ENCODE results near the gene AKAP8L.

Gene AKAP8L

GRCh38 chr19:15445807-15446376 is 27.1 kb upstream of the AKAP8L start:
- Histone ChIP-seq H3K4me3 (ENCODE audit: low read depth, low read length) (no peak overlapping the region), H3K36me3 (ENCODE audit: control insufficient read depth, insufficient read depth, low read length) (no peaks in the 10 kb centered on the region), H3K27me3 (ENCODE audit: control insufficient read depth, insufficient read depth, low read length) (no peaks in the 10 kb centered on the region), H3K9me3 (ENCODE audit: control insufficient read depth, insufficient read depth, low read length) (no peaks in the 10 kb centered on the region), H3K9ac (ENCODE audit: low read depth, low read length) (no peak overlapping the region), H3K4me1 (ENCODE audit: control insufficient read depth, insufficient read depth, low read length) (peaks cover 4% of the 10 kb centered on the region)

GRCh38 chr19:15445227-15445605 is 26.4 kb upstream of the AKAP8L start:
- Histone ChIP-seq H3K4me3 (ENCODE audit: low read depth, low read length) (no peak overlapping the region), H3K36me3 (ENCODE audit: control insufficient read depth, insufficient read depth, low read length) (no peaks in the 10 kb centered on the region), H3K4me1 (ENCODE audit: control insufficient read depth, insufficient read depth, low read length) (peaks cover 4% of the 10 kb centered on the region), H3K27me3 (ENCODE audit: control insufficient read depth, insufficient read depth, low read length) (no peaks in the 10 kb centered on the region), H3K9me3 (ENCODE audit: control insufficient read depth, insufficient read depth, low read length) (no peaks in the 10 kb centered on the region), H3K9ac (ENCODE audit: low read depth, low read length) (no peak overlapping the region)

- Histone ChIP-seq H3K4me1 (ENCODE audit: control insufficient read depth, insufficient read depth, low read length) (peaks cover 4% of the 10 kb centered on the region), H3K9me3 (ENCODE audit: control insufficient read depth, insufficient read depth, low read length) (no peaks in the 10 kb centered on the region), H3K9ac (ENCODE audit: low read depth, low read length) (no peak overlapping the region), H3K4me3 (ENCODE audit: low read depth, low read length) (no peak overlapping the region), H3K36me3 (ENCODE audit: control insufficient read depth, insufficient read depth, low read length) (no peaks in the 10 kb centered on the region), H3K27me3 (ENCODE audit: control insufficient read depth, insufficient read depth, low read length) (no peaks in the 10 kb centered on the region)
These were observed 25.9 kb upstream of the AKAP8L start for GRCh38 chr19:15444505-15445226.

- Histone ChIP-seq H3K9ac (ENCODE audit: low read depth, low read length) (no peak overlapping the region), H3K27me3 (ENCODE audit: control insufficient read depth, insufficient read depth, low read length) (no peaks in the 10 kb centered on the region), H3K4me3 (ENCODE audit: low read depth, low read length) (no peak overlapping the region), H3K36me3 (ENCODE audit: control insufficient read depth, insufficient read depth, low read length) (no peaks in the 10 kb centered on the region), H3K4me1 (ENCODE audit: control insufficient read depth, insufficient read depth, low read length) (peaks cover 4% of the 10 kb centered on the region), H3K9me3 (ENCODE audit: control insufficient read depth, insufficient read depth, low read length) (no peaks in the 10 kb centered on the region)
These were observed 25.1 kb upstream of the AKAP8L start for GRCh38 chr19:15443838-15444237.

- Histone ChIP-seq H3K4me3 (ENCODE audit: low read depth, low read length) (no peak overlapping the region), H3K9me3 (ENCODE audit: control insufficient read depth, insufficient read depth, low read length) (no peaks in the 10 kb centered on the region), H3K27me3 (ENCODE audit: control insufficient read depth, insufficient read depth, low read length) (no peaks in the 10 kb centered on the region), H3K36me3 (ENCODE audit: control insufficient read depth, insufficient read depth, low read length) (no peaks in the 10 kb centered on the region), H3K9ac (ENCODE audit: low read depth, low read length) (no peak overlapping the region), H3K4me1 (ENCODE audit: control insufficient read depth, insufficient read depth, low read length) (peaks cover under 1% of the 10 kb centered on the region)
These were observed 24.5 kb upstream of the AKAP8L start for GRCh38 chr19:15443325-15443724.

- Histone ChIP-seq H3K9me3 (ENCODE audit: control insufficient read depth, insufficient read depth, low read length) (no peaks in the 10 kb centered on the region), H3K9ac (ENCODE audit: low read depth, low read length) (no peak overlapping the region), H3K27me3 (ENCODE audit: control insufficient read depth, insufficient read depth, low read length) (no peaks in the 10 kb centered on the region), H3K4me3 (ENCODE audit: low read depth, low read length) (no peak overlapping the region), H3K4me1 (ENCODE audit: control insufficient read depth, insufficient read depth, low read length) (no peaks in the 10 kb centered on the region), H3K36me3 (ENCODE audit: control insufficient read depth, insufficient read depth, low read length) (no peaks in the 10 kb centered on the region)
These were observed 23.5 kb upstream of the AKAP8L start for GRCh38 chr19:15442142-15442920.

- Histone ChIP-seq H3K9me3 (ENCODE audit: control insufficient read depth, insufficient read depth, low read length) (no peaks in the 10 kb centered on the region), H3K27me3 (ENCODE audit: control insufficient read depth, insufficient read depth, low read length) (no peaks in the 10 kb centered on the region), H3K9ac (ENCODE audit: low read depth, low read length) (no peak overlapping the region), H3K4me3 (ENCODE audit: low read depth, low read length) (no peak overlapping the region), H3K4me1 (ENCODE audit: control insufficient read depth, insufficient read depth, low read length) (no peaks in the 10 kb centered on the region), H3K36me3 (ENCODE audit: control insufficient read depth, insufficient read depth, low read length) (no peaks in the 10 kb centered on the region)
These were observed 22.5 kb upstream of the AKAP8L start for GRCh38 chr19:15441317-15441716.

GRCh38 chr19:15439821-15440641 is 21.2 kb upstream of the AKAP8L start:
- Histone ChIP-seq H3K4me3 (ENCODE audit: low read depth, low read length) (no peak overlapping the region), H3K9ac (ENCODE audit: low read depth, low read length) (no peak overlapping the region), H3K27me3 (ENCODE audit: control insufficient read depth, insufficient read depth, low read length) (no peaks in the 10 kb centered on the region), H3K4me1 (ENCODE audit: control insufficient read depth, insufficient read depth, low read length) (no peaks in the 10 kb centered on the region), H3K36me3 (ENCODE audit: control insufficient read depth, insufficient read depth, low read length) (no peaks in the 10 kb centered on the region), H3K9me3 (ENCODE audit: control insufficient read depth, insufficient read depth, low read length) (no peaks in the 10 kb centered on the region)

GRCh38 chr19:15439078-15439799 is 20.5 kb upstream of the AKAP8L start:
- H3K36me3 ChIP-seq (ENCODE audit: control insufficient read depth, insufficient read depth, low read length), result no peaks in the 10 kb centered on the region
- H3K9me3 ChIP-seq (ENCODE audit: control insufficient read depth, insufficient read depth, low read length), result no peaks in the 10 kb centered on the region
- no peaks in the 10 kb centered on the region for H3K27me3 ChIP-seq (ENCODE audit: control insufficient read depth, insufficient read depth, low read length)
- no peak overlapping the region for H3K9ac ChIP-seq (ENCODE audit: low read depth, low read length)
- no peak overlapping the region for H3K4me3 ChIP-seq (ENCODE audit: low read depth, low read length)
- no peaks in the 10 kb centered on the region for H3K4me1 ChIP-seq (ENCODE audit: control insufficient read depth, insufficient read depth, low read length)

GRCh38 chr19:15438577-15438976 is 19.8 kb upstream of the AKAP8L start:
- H3K4me1 ChIP-seq (ENCODE audit: control insufficient read depth, insufficient read depth, low read length), result peaks cover 1% of the 10 kb centered on the region
- H3K9me3 ChIP-seq (ENCODE audit: control insufficient read depth, insufficient read depth, low read length), result no peaks in the 10 kb centered on the region
- no peaks in the 10 kb centered on the region for H3K27me3 ChIP-seq (ENCODE audit: control insufficient read depth, insufficient read depth, low read length)
- H3K4me3 ChIP-seq (ENCODE audit: low read depth, low read length), result no peak overlapping the region
- no peaks in the 10 kb centered on the region for H3K36me3 ChIP-seq (ENCODE audit: control insufficient read depth, insufficient read depth, low read length)
- no peak overlapping the region for H3K9ac ChIP-seq (ENCODE audit: low read depth, low read length)

- peaks cover 5% of the 10 kb centered on the region for H3K4me1 ChIP-seq (ENCODE audit: control insufficient read depth, insufficient read depth, low read length)
- no peaks in the 10 kb centered on the region for H3K27me3 ChIP-seq (ENCODE audit: control insufficient read depth, insufficient read depth, low read length)
- H3K36me3 ChIP-seq (ENCODE audit: control insufficient read depth, insufficient read depth, low read length), result no peaks in the 10 kb centered on the region
- no peaks in the 10 kb centered on the region for H3K9me3 ChIP-seq (ENCODE audit: control insufficient read depth, insufficient read depth, low read length)
- H3K9ac ChIP-seq (ENCODE audit: low read depth, low read length), result no peak overlapping the region
- no peak overlapping the region for H3K4me3 ChIP-seq (ENCODE audit: low read depth, low read length)
These were observed 19.3 kb upstream of the AKAP8L start for GRCh38 chr19:15438124-15438496.

Measured in iPS-15b (cell line).